MCF 10A (cell line): ENCODE data around the gene CDC37L1. TPM values are rescaled to one million over a fixed set of nuclear protein-coding genes. Genes with fewer than 3 reads are reported as not detected.
A peak's percentile ranks its signal among the peaks of the same experiment; 100 is the strongest.

ENCODE experiments used
- BruUV-seq: library from RNA; stranded (reverse); fragments of 400-500 nt; replicated peaks from 2 replicates; lab custom pipeline; 2021; lab: Mats Ljungman, UMichigan
- CTCF ChIA-PET: fragments of 300-600 bp; sonication (Branson Sonifier 250); formaldehyde crosslinking; extraction: SDS; loops from one replicate; lab custom pipeline; 2021; ENCODE audit warnings: antibody characterized with exemption, inconsistent platforms; lab: Yijun Ruan, JAX
- POLR2A ChIA-PET: fragments of 300-600, 350-650 bp; sonication (Branson Sonifier 250); formaldehyde crosslinking; extraction: SDS; loops from one replicate; lab custom pipeline; 2020; ENCODE audit warnings: antibody characterized with exemption, inconsistent platforms; lab: Yijun Ruan, JAX
- DNase-seq: peaks from one replicate; pipeline ENCODE4 v3.0.0-alpha.2; 2018; ENCODE audit not compliant: unreplicated experiment
- H3K27ac Mint-ChIP-seq: one replicate; pipeline ENCODE4 v1.8.0; 2022; ENCODE audit warnings: mild to moderate bottlenecking, low read depth, mixed read lengths; ENCODE audit not compliant: unreplicated experiment
- H3K27me3 Mint-ChIP-seq: one replicate; pipeline ENCODE4 v1.8.0; 2022; ENCODE audit warnings: mixed read lengths; ENCODE audit not compliant: insufficient read depth, unreplicated experiment
- H3K36me3 Mint-ChIP-seq: one replicate; pipeline ENCODE4 v1.8.0; 2022; ENCODE audit warnings: mild to moderate bottlenecking, moderate library complexity, mixed read lengths; ENCODE audit not compliant: insufficient read depth, unreplicated experiment
- H3K4me1 Mint-ChIP-seq: one replicate; pipeline ENCODE4 v1.8.0; 2022; ENCODE audit warnings: mixed read lengths; ENCODE audit not compliant: insufficient read depth, unreplicated experiment
- H3K4me3 Mint-ChIP-seq: one replicate; pipeline ENCODE4 v1.8.0; 2022; ENCODE audit warnings: mild to moderate bottlenecking, moderate library complexity, mixed read lengths; ENCODE audit not compliant: unreplicated experiment
- H3K9me3 Mint-ChIP-seq: one replicate; pipeline ENCODE4 v1.8.0; 2022; ENCODE audit warnings: mixed read lengths; ENCODE audit not compliant: unreplicated experiment
- intact Hi-C: fragments of 100-400 bp; cut with micrococcal nuclease; formaldehyde crosslinking; loops from 2 replicates; pipeline ENCODE4 v1.14.1; 2022
- total RNA-seq: library from RNA; stranded (reverse); gene quantifications from 2 replicates; pipeline ENCODE4 v1.2.3, GENCODE V29; 2022
- TF ChIP-seq, protein P1 (sequence below): fragments of 200-600 bp; IDR thresholded peaks from one replicate; pipeline ENCODE4 v1.8.0; 2022; ENCODE audit warnings: antibody characterized with exemption, mild to moderate bottlenecking; ENCODE audit not compliant: unreplicated experiment

Gene CDC37L1
- total RNA-seq, 1 experiment from 2014 or later = 20.4 TPM

DNA sequence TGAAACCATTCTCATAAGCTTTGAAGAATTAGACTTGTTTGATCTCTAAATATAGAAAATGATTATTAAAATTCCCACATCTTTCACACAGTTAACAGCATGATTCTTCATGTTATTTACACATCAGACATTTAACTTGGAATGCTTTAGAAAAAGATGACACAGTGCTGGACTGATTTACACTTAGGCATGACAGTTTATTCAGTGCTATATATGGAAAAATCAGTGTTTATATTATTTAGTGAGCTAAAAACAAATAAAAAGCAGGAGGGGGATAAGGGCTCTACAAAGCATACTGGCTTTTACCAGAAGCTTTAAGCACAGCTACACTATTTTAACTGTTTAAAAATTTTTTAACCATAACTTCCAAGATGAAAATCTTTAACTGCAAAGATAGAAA lies 30.0 kb downstream of the CDC37L1 start:
- no peak overlapping the region for H3K27ac Mint-ChIP-seq
- H3K4me1 Mint-ChIP-seq = no peaks in the 10 kb centered on the region
- no peaks in the 10 kb centered on the region for H3K27me3 Mint-ChIP-seq
- CTCF ChIA-PET = interaction anchor here (0.7 kb wide), 2 partner anchors 213 to 1010 kb away, joined by 3 to 4 read pairs; no protein-coding TSS in a partner anchor
- H3K9me3 Mint-ChIP-seq = peaks cover 8% of the 10 kb centered on the region
- POLR2A ChIA-PET = interaction anchor here (0.6 to 1.5 kb wide), 5 partner anchors 12 to 31 kb away, joined by 3 to 8 read pairs (median 4); partner anchors contain the start of genes AK3 and CDC37L1
- TSS peak; percentile 9 for BruUV-seq
- H3K4me3 Mint-ChIP-seq = no peak overlapping the region
- intact Hi-C loops = no loop called here
- DNase-seq = no peak
- H3K36me3 Mint-ChIP-seq = peaks cover 75% of the 10 kb centered on the region
- TF ChIP-seq, protein P1, sequence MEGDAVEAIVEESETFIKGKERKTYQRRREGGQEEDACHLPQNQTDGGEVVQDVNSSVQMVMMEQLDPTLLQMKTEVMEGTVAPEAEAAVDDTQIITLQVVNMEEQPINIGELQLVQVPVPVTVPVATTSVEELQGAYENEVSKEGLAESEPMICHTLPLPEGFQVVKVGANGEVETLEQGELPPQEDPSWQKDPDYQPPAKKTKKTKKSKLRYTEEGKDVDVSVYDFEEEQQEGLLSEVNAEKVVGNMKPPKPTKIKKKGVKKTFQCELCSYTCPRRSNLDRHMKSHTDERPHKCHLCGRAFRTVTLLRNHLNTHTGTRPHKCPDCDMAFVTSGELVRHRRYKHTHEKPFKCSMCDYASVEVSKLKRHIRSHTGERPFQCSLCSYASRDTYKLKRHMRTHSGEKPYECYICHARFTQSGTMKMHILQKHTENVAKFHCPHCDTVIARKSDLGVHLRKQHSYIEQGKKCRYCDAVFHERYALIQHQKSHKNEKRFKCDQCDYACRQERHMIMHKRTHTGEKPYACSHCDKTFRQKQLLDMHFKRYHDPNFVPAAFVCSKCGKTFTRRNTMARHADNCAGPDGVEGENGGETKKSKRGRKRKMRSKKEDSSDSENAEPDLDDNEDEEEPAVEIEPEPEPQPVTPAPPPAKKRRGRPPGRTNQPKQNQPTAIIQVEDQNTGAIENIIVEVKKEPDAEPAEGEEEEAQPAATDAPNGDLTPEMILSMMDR = no peak

DNA sequence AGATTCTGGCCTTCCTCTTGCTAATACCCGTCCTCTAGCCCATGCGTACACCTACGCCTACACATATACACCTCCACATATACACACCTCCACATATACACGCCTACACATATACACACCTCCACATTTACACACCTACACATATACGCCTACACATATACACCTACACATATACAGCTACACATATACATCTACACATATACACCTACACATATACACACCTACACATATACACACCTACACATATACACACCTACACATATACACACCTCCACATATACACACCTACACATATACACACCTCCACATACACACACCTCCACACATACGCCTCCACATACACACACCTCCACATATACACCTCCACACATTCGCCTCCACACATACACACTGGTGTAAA lies 34.5 kb downstream of the CDC37L1 start:
- Mint-ChIP-seq H3K27ac (no peak overlapping the region), H3K9me3 (peaks cover 8% of the 10 kb centered on the region), H3K4me1 (no peaks in the 10 kb centered on the region), H3K36me3 (peaks cover 61% of the 10 kb centered on the region), H3K4me3 (no peak overlapping the region), H3K27me3 (no peaks in the 10 kb centered on the region)
- no TSS peak for BruUV-seq
- TF ChIP-seq, protein P1 = no peak
- no peak for DNase-seq
- intact Hi-C loops = no loop called here
- ChIA-PET CTCF (interaction anchor here (1.3 kb wide), 1 partner anchor 51 kb away, joined by 3 read pairs; no protein-coding TSS in a partner anchor), POLR2A (interaction anchor here (0.6 to 1.7 kb wide), 3 partner anchors 19 to 280 kb away, joined by 3 to 5 read pairs (median 3); no protein-coding TSS in a partner anchor)

DNA sequence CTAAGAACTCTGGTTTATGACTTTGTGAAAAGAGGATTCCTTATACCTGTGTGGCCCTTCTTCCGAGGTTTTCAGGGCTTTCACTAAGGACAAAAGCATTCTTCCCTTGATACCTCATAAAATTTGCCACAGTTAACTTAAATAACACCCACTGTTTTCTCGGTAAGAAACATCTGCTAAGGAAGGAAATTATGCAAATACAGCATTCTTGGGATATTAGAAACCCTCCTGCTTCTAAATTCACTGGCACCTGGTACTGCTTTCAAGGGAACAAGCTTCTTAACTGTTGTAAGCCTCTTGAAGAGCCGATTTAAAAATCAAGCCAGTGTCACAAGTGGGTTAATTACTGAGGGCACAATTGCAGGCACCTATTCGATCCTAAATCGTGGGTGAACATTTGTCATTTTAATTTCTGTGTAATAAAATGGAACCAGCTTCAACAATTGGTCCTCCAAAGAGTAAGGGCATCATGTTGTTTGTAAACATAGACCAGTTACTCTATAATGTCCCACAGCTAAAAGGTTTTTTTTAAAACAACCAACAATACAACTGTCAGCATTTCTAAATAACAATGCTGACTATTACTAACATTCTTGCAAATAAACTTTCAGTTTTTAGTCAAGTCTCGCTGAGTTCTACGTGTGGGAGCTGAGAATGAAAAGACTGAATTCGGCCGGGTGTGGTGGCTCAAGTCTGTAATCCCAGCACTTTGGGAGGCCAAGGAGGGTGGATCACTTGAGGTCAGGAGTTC lies 35.1 kb downstream of the CDC37L1 start:
- H3K27ac Mint-ChIP-seq = no peak overlapping the region
- TF ChIP-seq, protein P1 = no peak
- no peak for DNase-seq
- H3K4me1 Mint-ChIP-seq = no peaks in the 10 kb centered on the region
- ChIA-PET CTCF (no interaction called here), POLR2A (interaction anchor here (0.8 to 1.7 kb wide), 4 partner anchors 18 to 35 kb away, joined by 3 to 5 read pairs (median 4); partner anchors contain the start of gene CDC37L1)
- peaks cover 8% of the 10 kb centered on the region for H3K9me3 Mint-ChIP-seq
- no TSS peak for BruUV-seq
- intact Hi-C loops = no loop called here
- no peaks in the 10 kb centered on the region for H3K27me3 Mint-ChIP-seq
- no peak overlapping the region for H3K4me3 Mint-ChIP-seq
- H3K36me3 Mint-ChIP-seq = peaks cover 61% of the 10 kb centered on the region

DNA sequence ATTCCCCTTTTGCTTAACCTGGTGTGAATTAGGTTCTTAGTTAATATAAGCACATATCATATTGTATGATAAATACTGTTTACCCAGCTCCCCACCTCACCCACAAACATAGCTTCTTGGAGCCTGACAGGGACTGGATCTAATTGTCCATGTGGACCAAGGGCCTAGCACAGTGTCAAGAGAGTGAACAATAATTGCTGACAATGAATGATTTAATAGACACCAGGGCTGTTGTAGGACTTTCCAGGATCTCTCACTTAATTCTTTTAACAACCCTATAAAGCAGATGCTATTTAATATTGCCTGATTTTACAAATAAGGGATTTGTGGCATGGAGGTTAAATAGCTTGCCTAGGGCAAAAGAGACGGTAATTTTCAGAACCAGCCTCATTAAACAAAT lies 36.8 kb downstream of the CDC37L1 start:
- H3K9me3 Mint-ChIP-seq = peaks cover 8% of the 10 kb centered on the region
- CTCF ChIA-PET = interaction anchor here (0.8 to 1.8 kb wide), 6 partner anchors 9 to 894 kb away, joined by 3 to 5 read pairs (median 3); no protein-coding TSS in a partner anchor
- no peak overlapping the region for H3K27ac Mint-ChIP-seq
- TF ChIP-seq, protein P1 = no peak
- H3K36me3 Mint-ChIP-seq = peaks cover 59% of the 10 kb centered on the region
- DNase-seq = no peak
- POLR2A ChIA-PET = interaction anchor here (1.2 to 1.4 kb wide), 3 partner anchors 11 to 25 kb away, joined by 3 read pairs; partner anchors contain the start of gene AK3
- no peaks in the 10 kb centered on the region for H3K4me1 Mint-ChIP-seq
- BruUV-seq = no TSS peak
- intact Hi-C loops = no loop called here
- H3K27me3 Mint-ChIP-seq = no peaks in the 10 kb centered on the region
- H3K4me3 Mint-ChIP-seq = no peak overlapping the region
